DMS 273 (cell line): ENCODE data around the gene MFAP2.
"Not testable (repeated sequence)": the region's sequence is repeated elsewhere in the genome, so short reads cannot be mapped to it uniquely, and the experiment has no call there.

Experiments
- DNase-seq: peaks from one replicate; lab custom pipeline; 2025; ENCODE audit not compliant: unreplicated experiment; lab: John Stamatoyannopoulos, UW

MFAP2 gene

DNA sequence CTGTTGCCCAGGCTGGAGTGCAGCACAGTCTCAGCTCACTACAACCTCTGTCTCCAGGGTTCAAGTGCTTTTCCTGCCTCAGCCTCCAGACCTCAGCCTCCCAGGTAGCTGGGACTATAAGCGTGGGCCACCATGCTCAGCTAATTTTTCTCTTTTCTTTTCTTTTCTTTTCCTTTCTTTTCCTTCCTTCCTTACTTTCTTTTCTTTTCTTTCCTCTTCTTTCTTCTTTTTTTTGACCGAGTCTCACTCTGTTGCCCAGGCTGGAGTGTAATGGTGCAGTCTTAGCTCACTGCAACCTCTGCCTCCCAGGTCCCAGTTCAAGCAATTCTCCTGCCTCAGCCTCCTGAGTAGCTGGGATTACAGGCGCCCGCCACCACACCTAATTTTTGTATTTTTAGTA, 16.3 kb downstream of the MFAP2 start:
- DNase-seq = not testable (repeated sequence)

DNA sequence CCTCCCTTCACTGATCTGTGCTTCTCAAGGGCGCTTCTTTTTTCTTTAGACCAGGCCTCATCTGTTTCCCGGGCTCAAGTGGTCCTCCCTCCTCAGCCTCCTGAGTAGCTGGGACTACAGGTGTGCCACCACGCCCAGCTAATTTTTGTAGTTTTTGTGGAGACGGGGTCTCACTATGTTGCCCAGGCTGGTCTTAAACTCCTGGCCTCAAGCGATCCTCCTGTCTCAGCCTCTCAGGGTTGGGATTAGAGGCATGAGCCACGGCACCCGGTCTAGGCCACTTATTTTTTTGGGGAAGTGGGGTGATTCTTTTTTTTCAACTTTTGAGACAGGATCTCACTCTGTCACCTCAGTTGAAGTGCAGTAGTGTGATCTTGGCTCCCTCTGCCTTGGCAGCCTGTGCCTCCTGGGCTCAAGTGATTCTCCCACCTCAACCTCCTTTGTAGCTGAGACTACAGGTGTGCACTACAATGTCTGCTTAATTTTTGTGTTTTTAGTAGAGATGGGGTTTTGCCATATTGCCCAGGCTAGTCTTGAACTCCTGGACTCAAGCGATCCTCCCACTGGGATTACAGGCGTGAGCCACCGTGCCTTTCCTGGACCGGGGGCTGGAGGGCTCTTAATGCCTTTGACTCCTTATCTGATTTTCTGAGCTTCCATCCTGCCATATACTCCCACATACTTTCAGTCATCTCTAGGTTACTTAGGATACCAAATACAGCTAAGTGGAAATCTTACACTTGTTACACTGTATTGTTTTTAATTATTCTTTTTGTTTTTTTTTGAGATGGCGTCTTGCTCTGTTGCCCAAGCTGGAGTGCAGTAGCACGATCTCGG, 18.9 kb downstream of the MFAP2 start:
- DNase-seq = no peak

DNA sequence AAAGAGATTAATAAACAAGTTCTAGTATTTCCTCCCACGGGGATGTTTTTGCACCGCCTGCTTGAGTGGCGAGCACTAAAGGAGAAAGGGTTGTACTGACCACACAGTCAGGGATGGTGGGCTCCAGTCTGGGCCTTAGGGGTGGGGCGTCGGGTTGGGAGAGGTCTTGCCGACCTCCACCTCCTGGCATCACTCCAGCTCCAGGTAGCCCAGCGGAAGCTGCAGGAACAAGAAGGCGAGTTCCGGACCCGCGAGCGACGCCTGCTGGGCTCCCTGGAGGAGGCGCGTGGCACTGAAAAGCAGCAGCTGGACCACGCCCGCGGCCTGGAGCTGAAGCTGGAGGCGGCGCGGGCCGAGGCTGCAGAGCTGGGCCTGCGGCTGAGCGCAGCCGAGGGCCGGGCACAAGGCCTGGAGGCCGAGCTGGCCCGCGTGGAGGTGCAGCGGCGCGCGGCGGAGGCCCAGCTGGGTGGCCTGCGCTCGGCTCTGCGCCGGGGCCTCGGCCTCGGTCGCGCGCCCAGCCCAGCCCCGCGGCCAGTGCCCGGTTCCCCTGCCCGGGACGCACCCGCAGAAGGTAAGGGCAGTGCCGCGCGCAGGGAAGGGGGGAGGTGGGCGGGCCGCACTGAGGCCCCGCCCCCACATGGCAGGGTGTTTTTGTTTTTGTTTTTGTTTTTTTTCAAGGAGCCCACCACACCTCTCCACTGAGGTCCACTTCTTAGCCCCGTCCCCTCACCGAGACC, 19.7 kb downstream of the MFAP2 start:
- peak; percentile 94 for DNase-seq

DNA sequence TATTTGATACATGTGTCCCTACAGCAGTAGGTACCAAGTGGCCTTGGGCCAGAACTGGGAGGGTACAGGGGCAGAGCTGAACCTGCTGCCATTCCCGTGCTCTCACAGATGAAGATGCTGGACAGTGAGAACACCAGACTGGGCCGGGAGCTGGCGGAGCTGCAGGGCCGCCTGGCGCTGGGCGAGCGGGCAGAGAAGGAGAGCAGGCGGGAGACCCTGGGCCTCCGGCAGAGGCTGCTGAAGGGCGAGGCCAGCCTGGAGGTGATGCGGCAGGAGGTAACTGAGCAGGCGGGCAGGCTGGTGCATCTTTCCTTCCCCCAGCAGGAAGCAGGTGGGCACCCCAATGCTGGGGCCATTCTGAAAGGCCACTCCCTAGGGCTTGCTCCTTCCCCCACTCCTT, 21.9 kb downstream of the MFAP2 start:
- DNase-seq = no peak

DNA sequence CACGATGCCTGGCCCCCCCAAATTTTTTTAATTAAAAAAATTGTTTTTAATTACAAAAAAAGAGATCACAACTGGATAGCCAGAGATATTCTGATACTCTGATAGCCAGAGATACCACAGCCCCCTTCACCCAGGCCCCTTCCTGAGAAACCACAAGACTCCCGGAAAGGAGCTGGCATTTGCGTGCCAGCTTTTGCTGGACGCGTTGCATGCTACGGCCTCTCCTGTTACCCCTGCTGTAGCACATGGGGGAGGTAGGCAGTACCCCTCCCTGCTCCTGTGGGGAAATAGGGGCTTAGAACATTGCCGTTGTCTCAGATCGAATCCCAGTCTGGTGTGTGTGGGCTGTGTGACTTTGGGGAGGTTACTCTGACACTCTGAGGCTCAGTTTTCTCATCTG, 22.7 kb downstream of the MFAP2 start:
- DNase-seq = no peak

DNA sequence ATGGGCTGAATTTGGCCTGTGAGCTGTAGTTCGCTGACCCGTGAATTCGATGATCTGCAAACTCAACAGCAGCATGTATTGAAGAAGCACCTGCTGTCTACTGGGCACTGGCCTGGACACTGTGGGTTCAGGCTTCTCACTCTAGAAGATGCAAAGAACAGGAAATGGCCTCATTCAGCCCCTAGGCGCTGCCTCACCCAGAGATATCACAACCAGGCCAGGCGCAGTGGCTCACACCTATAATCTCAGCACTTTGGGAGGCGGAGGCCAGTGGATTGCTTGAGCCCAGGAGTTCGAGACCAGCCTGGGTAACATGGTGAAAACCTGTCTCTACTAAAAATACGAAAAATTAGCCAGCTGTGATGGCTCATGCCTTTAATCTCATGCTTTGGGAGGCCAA, 23.6 kb downstream of the MFAP2 start:
- no peak for DNase-seq

DNA sequence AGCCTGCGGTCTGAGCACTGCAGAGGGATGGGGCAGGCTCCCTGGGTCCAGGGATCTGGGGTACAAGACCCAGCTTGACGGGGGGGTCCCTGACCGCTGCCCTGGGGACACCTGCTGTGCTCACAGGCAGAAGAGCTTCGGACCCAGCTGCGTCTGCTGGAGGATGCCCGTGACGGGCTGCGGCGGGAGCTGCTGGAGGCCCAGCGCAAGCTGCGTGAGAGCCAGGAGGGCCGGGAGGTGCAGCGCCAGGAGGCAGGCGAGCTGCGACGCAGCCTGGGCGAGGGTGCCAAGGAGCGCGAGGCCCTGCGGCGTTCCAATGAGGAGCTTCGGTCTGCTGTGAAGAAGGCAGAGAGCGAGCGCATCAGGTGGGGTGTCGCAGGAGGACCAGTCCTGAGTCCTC, 25.2 kb downstream of the MFAP2 start:
- no peak for DNase-seq

DNA sequence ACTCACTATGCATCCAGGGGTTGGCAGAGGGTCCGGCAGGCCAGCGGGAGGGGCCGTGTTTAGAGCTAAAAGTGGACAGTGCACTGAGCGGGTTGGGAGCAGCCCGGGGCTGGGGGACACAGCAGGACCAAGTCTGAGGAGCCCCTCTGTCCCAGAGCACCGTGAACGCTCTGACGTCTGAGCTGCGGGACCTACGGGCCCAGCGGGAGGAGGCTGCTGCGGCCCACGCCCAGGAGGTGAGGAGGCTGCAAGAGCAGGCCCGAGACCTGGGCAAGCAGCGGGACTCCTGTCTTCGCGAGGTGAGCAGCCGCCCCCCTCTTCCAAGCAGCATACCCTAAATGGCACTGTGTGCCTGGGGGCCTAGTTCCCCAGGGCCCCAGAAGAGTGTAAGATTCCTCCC, 25.8 kb downstream of the MFAP2 start:
- no peak for DNase-seq

DNA sequence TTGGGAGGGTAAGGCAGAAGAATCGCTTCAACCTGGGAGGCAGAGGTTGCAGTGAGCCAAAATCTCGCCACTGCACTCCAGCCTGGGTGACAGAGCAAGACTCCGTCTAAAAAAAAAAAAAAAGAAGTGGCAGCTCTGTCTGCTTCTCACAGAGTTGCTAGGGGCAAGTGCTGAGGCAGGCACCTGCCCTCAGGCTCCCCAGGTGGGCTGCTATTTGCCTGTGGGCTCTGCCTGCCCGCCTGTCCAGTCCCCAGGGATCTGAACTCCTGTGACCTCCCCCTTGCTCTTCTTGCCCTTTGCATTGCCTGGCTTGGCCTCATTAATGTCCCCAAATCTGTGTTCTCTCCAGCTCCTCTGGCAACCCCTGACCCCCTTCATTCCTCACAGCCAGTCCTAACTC, 28.0 kb downstream of the MFAP2 start:
- not testable (repeated sequence) for DNase-seq

DNA sequence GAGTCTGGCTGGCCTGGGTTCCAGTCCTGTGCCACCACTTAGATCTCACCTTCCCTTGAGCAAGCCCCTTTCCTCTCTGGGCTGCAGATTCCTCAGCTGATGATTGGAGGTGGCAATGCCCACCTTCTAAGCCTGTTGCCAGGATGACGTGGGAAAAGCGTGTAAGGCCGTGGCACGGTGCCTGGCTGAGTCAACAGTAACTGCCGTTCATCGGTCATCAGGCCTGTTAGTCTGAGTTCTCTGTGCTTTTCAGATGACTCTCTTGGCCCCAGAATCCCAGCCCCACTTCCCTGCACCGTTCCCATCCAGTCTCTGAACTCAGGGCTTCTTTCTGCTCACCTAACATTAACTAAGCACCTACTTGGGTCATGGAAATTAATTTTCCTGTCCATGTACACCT, 31.4 kb downstream of the MFAP2 start:
- not testable (repeated sequence) for DNase-seq

DNA sequence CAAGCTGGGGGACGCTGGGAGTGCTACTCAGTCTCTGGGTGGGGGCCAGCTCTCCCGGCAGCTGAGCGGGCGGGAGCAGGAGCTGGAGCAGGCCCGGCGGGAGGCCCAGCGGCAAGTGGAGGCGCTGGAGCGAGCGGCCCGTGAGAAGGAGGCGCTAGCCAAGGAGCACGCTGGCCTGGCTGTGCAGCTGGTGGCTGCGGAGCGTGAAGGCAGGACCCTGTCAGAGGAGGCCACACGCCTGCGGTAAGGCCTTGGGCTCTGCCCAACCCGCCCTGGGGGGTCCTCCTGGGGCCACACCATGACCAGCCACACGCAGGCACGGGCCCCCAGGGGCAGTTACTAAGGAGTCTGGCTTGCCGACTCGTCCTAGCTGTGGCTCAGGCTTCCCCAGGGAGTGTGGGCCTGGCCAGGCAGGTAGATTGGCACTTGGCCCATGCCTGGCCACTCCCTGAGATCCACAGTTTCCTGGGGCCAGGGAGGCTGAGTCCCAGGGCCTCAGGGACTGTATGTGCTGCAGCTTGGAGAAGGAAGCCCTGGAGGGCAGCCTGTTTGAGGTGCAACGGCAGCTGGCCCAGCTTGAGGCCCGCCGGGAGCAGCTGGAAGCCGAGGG, 32.0 kb downstream of the MFAP2 start:
- DNase-seq = peak; percentile 81

DNA sequence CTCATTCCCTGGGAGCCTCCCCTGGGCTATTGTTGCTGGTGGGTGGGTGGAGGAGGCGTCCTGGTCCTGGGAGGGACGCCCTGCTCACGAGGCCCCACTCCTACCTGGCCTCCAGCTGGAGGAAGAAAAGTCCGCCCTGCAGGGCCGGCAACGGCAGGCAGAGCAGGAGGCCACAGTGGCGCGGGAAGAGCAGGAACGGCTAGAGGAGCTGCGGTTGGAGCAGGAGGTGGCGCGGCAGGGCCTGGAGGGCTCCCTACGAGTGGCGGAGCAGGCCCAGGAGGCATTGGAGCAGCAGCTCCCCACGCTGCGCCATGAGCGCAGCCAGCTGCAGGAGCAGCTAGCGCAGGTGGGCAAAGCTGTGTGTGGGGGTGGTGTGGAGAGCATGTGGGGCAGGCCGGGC, 33.8 kb downstream of the MFAP2 start:
- DNase-seq = no peak

DNA sequence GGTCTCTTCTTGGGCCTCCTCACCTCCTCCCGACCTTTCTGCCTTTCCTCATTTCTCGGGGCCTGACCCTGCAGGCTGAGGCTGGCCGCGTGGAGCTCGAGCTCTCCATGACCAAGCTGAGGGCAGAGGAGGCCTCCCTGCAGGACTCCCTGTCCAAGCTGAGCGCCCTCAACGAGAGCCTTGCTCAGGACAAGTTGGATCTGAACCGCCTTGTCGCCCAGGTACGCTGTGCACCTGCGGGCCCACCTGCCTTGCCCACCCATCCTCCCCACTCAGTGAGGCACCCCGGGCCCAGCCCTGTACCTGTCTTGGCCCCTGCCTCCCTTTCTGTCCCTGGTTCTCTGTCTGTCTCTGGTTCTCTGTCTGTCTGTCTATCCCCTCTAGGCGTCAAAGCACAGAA, 34.2 kb downstream of the MFAP2 start:
- not testable (repeated sequence) for DNase-seq

DNA sequence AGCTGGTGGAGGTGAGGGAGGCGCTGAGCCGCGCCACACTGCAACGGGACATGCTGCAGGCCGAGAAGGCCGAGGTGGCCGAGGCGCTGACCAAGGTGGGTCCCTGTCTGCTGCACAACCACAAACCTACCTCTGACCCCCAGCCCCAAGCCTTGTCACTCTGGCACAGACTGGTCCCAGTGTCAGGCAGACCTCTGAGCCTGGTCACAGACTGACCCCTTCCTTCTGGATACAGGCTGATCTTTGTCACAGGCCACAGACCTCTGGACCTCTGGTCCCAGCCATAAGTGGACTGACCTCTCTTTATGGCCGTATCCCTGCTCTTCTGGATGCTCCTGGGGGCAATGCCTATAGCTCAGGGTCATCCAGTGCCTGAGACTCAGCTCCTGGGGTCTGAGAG, 34.9 kb downstream of the MFAP2 start:
- DNase-seq = not testable (repeated sequence)

DNA sequence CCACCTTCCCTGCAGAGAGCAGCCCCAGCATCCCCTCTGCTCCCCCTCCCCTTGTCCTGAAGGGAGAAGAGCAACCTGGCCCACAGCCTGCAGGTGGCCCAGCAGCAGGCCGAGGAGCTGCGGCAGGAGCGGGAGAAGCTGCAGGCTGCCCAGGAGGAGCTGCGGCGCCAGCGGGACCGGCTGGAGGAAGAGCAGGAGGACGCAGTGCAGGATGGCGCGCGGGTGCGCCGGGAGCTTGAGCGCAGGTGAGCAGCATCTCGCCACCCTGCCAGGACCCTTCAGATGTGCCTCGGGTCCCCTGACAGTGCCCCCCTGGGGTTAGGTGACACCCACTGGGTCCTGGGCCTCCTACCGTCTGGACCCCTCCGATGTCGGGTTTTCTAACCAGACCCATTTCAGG, 36.4 kb downstream of the MFAP2 start:
- no peak for DNase-seq

DNA sequence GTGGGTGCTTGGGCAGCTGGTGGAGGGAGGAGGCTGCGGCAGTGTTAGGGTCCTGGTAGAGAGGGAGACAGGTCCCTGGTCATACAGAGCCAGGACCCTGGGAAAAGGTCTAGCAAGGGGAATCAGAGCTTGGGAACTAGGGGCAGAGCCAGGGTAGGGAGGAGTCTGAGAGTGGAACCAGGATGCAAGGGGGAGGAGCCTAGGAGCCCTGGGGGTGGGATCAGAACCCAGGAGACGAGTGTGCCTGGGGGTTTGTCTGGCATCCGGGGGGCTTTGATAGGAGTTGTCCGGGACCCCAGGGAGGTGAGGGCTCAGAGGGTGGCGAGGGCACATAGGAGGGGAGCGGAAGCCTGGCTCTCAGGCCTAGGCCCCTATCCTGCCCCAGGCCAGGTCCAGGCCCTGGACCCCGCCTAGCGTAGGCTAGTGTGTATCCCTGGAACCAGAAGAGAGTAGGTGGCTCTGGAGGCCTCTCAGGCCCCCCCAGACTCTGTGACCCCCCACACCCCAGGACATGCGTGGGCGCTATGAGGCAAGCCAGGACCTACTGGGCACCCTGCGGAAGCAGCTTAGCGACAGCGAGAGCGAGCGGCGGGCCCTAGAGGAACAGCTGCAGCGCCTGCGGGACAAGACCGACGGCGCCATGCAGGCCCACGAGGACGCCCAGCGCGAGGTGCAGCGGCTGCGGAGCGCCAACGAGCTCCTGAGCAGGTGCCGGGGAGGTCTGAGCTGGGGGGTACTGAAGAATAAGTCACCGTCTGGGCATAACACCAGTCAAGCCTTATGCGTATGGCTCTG, 40.8 kb downstream of the MFAP2 start:
- peak; percentile 28 for DNase-seq

DNA sequence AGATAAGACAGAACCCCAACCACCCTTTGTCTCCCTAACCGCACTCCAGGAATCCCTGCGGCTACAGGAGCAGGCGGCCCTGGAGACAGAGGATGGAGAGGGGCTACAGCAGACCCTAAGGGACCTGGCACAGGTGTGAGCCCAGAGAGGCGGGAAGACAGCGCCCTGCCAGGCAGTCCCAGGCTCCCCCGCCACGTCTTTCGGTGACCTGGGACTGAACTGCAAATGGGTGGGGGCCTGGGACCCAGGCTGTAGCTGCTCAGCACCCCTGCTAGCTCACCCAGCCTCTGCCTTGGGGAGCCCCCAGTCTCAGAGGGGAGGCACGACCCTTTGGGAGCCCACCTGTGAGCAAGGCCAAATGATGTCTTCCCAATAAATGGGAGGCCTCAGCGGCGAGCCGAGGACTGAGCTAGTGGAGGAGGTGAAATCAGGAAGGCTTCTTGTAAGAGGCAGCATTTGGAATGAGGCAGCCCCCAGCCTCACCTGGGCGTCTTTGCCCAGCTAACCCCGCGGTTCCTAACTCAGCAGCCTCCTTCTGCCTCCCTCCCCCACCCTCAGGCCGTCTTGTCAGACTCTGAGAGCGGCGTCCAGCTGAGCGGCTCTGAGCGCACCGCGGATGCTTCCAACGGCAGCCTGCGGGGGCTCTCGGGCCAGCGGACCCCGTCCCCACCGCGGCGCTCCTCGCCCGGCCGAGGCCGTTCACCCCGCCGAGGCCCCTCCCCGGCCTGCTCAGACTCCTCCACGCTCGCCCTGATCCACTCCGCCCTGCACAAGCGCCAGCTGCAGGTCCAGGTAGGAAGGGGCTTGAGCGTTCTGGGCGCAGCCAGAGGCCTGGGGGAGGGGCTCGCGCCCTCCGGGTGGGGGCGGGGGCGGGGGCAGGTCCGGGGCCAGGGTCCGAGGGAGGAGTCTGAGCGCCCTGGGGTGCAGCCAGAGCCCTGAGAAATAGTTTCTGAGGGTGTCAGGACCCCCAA, 41.8 kb downstream of the MFAP2 start:
- DNase-seq = no peak

DNA sequence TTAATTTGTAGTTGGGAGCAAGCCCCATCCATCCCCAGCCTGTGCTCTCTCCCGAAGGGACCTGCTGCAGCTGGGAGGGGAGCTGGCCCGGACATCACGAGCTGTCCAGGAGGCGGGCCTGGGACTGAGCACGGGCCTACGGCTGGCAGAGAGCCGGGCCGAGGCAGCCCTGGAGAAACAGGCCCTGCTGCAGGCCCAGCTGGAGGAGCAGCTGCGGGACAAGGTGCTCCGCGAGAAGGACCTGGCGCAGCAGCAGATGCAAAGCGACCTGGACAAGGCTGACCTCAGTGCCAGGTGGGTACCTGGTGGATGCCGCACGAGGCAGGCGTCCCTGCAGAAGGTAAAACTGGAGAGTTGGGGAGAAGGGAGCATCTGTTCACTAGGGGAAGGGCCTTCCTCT, 43.8 kb downstream of the MFAP2 start:
- DNase-seq = peak; percentile 32

DNA sequence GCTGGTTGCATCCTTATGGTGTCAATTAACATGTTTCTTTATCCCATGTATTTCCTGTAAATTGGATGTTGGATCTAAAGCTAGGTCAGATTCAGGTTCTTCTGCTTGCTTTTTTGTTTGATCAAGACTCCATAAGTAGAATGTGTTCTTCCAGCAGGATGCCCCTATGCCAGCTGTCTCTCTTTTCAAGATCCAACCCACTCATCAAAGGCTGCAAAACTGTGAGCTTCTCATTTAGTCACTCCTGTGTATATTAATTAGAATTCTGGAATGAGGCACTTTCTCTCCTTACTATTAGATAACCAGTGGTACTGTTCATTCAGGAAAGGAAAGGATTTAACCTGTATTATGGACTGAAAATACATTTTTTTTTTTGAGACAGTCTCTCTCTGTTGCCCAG, 46.5 kb downstream of the MFAP2 start:
- DNase-seq = peak; percentile 30
